Suprapubic skin (tissue), 4 donors: ENCODE results near the gene MAST4. TPM values are rescaled to one million over a fixed set of nuclear protein-coding genes. Genes with fewer than 3 reads are reported as not detected.
A peak's percentile ranks its signal among the peaks of the same experiment; 100 is the strongest.

Experiments used
- DNase-seq, 2 donors: peaks; one replicate each; pipeline ENCODE4 v3.0.0-alpha.2; 2019; ENCODE audit warnings: low spot score in 2 of 2
- H3K27ac ChIP-seq: fragments of 200-600 bp; sonication (generic); one replicate; pipeline ENCODE4 v1.5.1; 2019
- H3K27me3 ChIP-seq: fragments of 200-600 bp; sonication (generic); one replicate; pipeline ENCODE4 v1.5.1; 2019
- H3K36me3 ChIP-seq: fragments of 200-600 bp; sonication (generic); one replicate; pipeline ENCODE4 v1.5.1; 2019
- H3K4me1 ChIP-seq: fragments of 200-600 bp; sonication (generic); one replicate; pipeline ENCODE4 v1.5.1; 2019
- H3K4me3 ChIP-seq: fragments of 200-600 bp; sonication (generic); one replicate; pipeline ENCODE4 v1.5.1; 2019; ENCODE audit warnings: mild to moderate bottlenecking
- H3K9me3 ChIP-seq: fragments of 200-600 bp; sonication (generic); one replicate; pipeline ENCODE4 v1.5.1; 2019
- CTCF ChIP-seq, 2 donors: fragments of 200-600 bp in 1 of 2; fragments of 450-650 bp in 1 of 2; sonication (generic) in 1 of 2; IDR thresholded peaks; one replicate each; pipeline ENCODE4 v1.5.1; 2016 to 2019; ENCODE audit warnings: antibody characterized with exemption in 2 of 2, mild to moderate bottlenecking in 1 of 2, moderate library complexity in 1 of 2
- EP300 ChIP-seq: sonication (generic); formaldehyde crosslinking; IDR thresholded peaks from one replicate; pipeline ENCODE4 v1.6.1; 2017; ENCODE audit warnings: antibody characterized with exemption
- POLR2A ChIP-seq, 2 donors: fragments of 450-650 bp; IDR thresholded peaks; one replicate each; pipeline ENCODE4 v1.6.1; 2017; ENCODE audit warnings: antibody characterized with exemption in 2 of 2, mild to moderate bottlenecking in 2 of 2, moderate library complexity in 2 of 2
- POLR2AphosphoS5 ChIP-seq, 3 donors: sonication (generic); formaldehyde crosslinking; IDR thresholded peaks; one replicate each; pipeline ENCODE4 v1.6.1; 2017; ENCODE audit warnings: antibody characterized with exemption in 3 of 3
- WGBS: methylation state at CpG from one replicate; pipeline ENCODE4 v1.1.5; 2018; 5-methylcytosine and 5-hydroxymethylcytosine counted together
- total RNA-seq, 4 donors: library from RNA; depleted of rRNA; stranded (reverse); fragments of >200 nt; gene quantifications; one replicate each; pipeline ENCODE4 v1.1.0, GENCODE V29; 2016

The MAST4 gene
- total RNA-seq, 4 donors from 2014 or later: 79.2 to 144 (median 98.1) TPM

GRCh38 chr5:66841264-66841663 lies 245.1 kb downstream of the MAST4 start:
- DNase-seq: no peak
- Histone ChIP-seq H3K36me3 (no peaks in the 10 kb centered on the region), H3K9me3 (no peaks in the 10 kb centered on the region), H3K4me1 (no peaks in the 10 kb centered on the region), H3K27me3 (no peaks in the 10 kb centered on the region), H3K27ac (no peak overlapping the region), H3K4me3 (no peak overlapping the region)
- TF ChIP-seq EP300 (no peak), POLR2A (IDR thresholded peaks at IDR 0.05) (no peak), POLR2AphosphoS5 (IDR thresholded peaks at IDR 0.05) (no peak), CTCF (IDR thresholded peaks at IDR 0.05) (no peak)
- WGBS: 94% methylated on average over 1 of the region's 1 CpG

- Histone ChIP-seq H3K4me1 (no peaks in the 10 kb centered on the region), H3K4me3 (no peak overlapping the region), H3K9me3 (no peaks in the 10 kb centered on the region), H3K36me3 (no peaks in the 10 kb centered on the region), H3K27ac (no peak overlapping the region), H3K27me3 (no peaks in the 10 kb centered on the region)
- DNase-seq: no peak
- TF ChIP-seq EP300: no peak
- no peak for TF ChIP-seq CTCF (IDR thresholded peaks at IDR 0.05)
- no peak for TF ChIP-seq POLR2AphosphoS5 (IDR thresholded peaks at IDR 0.05)
- no peak for TF ChIP-seq POLR2A (IDR thresholded peaks at IDR 0.05)
- WGBS: 93% methylated on average over 2 of the region's 2 CpGs
These were observed 246.3 kb downstream of the MAST4 start for GRCh38 chr5:66842540-66842939.

- no peaks in the 10 kb centered on the region for H3K36me3 ChIP-seq
- H3K27ac ChIP-seq: no peak overlapping the region
- no peaks in the 10 kb centered on the region for H3K27me3 ChIP-seq
- no peaks in the 10 kb centered on the region for H3K4me1 ChIP-seq
- 70% methylated on average over 4 of the region's 4 CpGs for WGBS
- no peak for DNase-seq
- H3K4me3 ChIP-seq: no peak overlapping the region
- no peak for TF ChIP-seq POLR2AphosphoS5 (IDR thresholded peaks at IDR 0.05)
- no peak for TF ChIP-seq EP300
- TF ChIP-seq POLR2A (IDR thresholded peaks at IDR 0.05): no peak
- no peak for TF ChIP-seq CTCF (IDR thresholded peaks at IDR 0.05)
- H3K9me3 ChIP-seq: no peaks in the 10 kb centered on the region
These were observed 246.9 kb downstream of the MAST4 start for GRCh38 chr5:66843065-66843464.

- Histone ChIP-seq H3K4me3 (no peak overlapping the region), H3K4me1 (peaks cover 8% of the 10 kb centered on the region), H3K27ac (no peak overlapping the region), H3K27me3 (no peaks in the 10 kb centered on the region), H3K36me3 (no peaks in the 10 kb centered on the region), H3K9me3 (no peaks in the 10 kb centered on the region)
- TF ChIP-seq CTCF (IDR thresholded peaks at IDR 0.05) (no peak), EP300 (no peak), POLR2AphosphoS5 (IDR thresholded peaks at IDR 0.05) (no peak), POLR2A (IDR thresholded peaks at IDR 0.05) (no peak)
- DNase-seq: no peak
- WGBS: 51% methylated on average over 10 of the region's 10 CpGs
These were observed 252.8 kb downstream of the MAST4 start for GRCh38 chr5:66848749-66849641.

- DNase-seq: no peak
- no peaks in the 10 kb centered on the region for H3K9me3 ChIP-seq
- WGBS: 61% methylated on average over 1 of the region's 1 CpG
- no peaks in the 10 kb centered on the region for H3K36me3 ChIP-seq
- peak overlapping the region; percentile 0 for H3K27ac ChIP-seq
- no peaks in the 10 kb centered on the region for H3K27me3 ChIP-seq
- no peak overlapping the region for H3K4me3 ChIP-seq
- H3K4me1 ChIP-seq: peaks cover 8% of the 10 kb centered on the region
- no peak for TF ChIP-seq CTCF (IDR thresholded peaks at IDR 0.05)
- TF ChIP-seq EP300: no peak
- TF ChIP-seq POLR2A (IDR thresholded peaks at IDR 0.05): no peak
- TF ChIP-seq POLR2AphosphoS5 (IDR thresholded peaks at IDR 0.05): no peak
These were observed 253.6 kb downstream of the MAST4 start for GRCh38 chr5:66849803-66850202.
